ENCODE measurements around the gene VKORC1. TPM values are rescaled to one million over a fixed set of nuclear protein-coding genes. Genes with fewer than 3 reads are reported as not detected.

The VKORC1 gene
- total RNA-seq, 2 experiments from 2014 or later, result 66.0 to 66.1 TPM

DNA sequence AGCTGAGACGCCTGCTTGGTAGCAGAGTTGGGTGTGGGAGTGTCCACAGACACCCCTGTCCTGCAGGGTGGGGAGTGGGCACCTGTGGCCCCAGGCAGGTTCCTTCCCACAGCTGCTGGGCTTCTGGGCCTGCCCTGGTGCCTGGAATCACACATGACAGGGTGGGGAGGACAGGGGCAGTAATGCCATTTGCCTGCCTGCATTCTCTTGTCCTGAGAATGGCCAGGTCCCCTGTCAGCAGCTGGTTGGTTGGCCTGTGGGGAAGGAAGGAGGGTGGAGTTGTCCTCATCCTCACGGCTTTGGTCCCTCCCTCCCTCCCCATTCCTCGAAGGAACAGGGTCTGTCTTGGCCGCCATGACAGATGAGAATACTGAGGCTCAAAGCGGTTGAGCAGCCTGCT, 11.0 kb downstream of the VKORC1 start:
- H3K4me1 Mint-ChIP-seq, result peaks cover 11% of the 10 kb centered on the region
- ChIA-PET POLR2A (interaction anchor here (1.8 kb wide), 1 partner anchor 10 kb away, joined by 7 read pairs; the partner anchor contains the start of genes ZNF646 and ZNF668), CTCF (no interaction called here)
- no peak for DNase-seq
- no peak overlapping the region for H3K4me3 Mint-ChIP-seq
- H3K9me3 Mint-ChIP-seq, result no peaks in the 10 kb centered on the region
- H3K36me3 Mint-ChIP-seq (ENCODE audit: low read depth), result peaks cover 34% of the 10 kb centered on the region
- H3K27ac Mint-ChIP-seq, result no peak overlapping the region
- no peaks in the 10 kb centered on the region for H3K27me3 Mint-ChIP-seq

- CTCF ChIA-PET, result no interaction called here
- H3K36me3 Mint-ChIP-seq (ENCODE audit: low read depth), result peaks cover 39% of the 10 kb centered on the region
- DNase-seq, result no peak
- H3K27ac Mint-ChIP-seq, result no peak overlapping the region
- H3K27me3 Mint-ChIP-seq, result no peaks in the 10 kb centered on the region
- H3K4me3 Mint-ChIP-seq, result no peak overlapping the region
- no peaks in the 10 kb centered on the region for H3K9me3 Mint-ChIP-seq
- POLR2A ChIA-PET, result interaction anchor here (1.8 kb wide), 1 partner anchor 9 kb away, joined by 7 read pairs; the partner anchor contains the start of genes ZNF646 and ZNF668
- H3K4me1 Mint-ChIP-seq, result peaks cover 12% of the 10 kb centered on the region
These were observed 11.5 kb downstream of the VKORC1 start for GRCh38 chr16:31083081-31083480.

DNA sequence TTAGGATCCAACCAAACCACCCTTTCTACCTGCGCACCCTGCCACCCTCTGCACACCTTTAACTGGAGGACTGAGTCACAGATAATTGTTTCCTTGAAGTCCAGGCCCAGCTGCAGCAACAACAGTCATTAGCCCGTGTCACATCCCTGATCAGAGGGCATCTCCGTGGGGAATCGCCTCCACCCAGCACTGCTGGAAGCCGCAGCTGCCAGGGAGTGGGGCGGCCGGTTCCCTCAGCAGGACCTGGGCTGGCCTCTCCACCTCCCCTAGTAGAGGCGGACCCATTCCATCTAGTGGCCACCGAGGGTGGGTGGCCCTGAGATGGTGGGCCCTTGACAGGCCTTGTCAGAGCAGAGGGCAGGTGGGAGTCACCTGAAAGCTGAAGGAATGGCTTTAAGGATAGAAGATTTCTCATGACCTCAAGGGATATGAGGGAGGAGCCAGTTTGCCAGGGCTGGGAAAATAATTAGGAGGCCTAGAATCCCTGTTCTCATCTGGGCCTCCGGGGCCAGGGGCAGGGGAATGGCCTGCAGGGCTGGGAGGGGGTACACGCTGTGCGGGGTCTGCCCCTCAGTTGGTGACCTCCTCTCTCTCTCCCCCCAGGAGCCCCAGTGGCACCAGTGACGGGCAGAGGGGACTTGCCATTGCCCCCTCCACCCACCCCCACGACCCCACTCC, 12.1 kb downstream of the VKORC1 start:
- Mint-ChIP-seq H3K4me3 (no peak overlapping the region), H3K4me1 (peaks cover 13% of the 10 kb centered on the region), H3K9me3 (no peaks in the 10 kb centered on the region), H3K36me3 (ENCODE audit: low read depth) (peaks cover 45% of the 10 kb centered on the region), H3K27me3 (no peaks in the 10 kb centered on the region), H3K27ac (no peak overlapping the region)
- ChIA-PET POLR2A (no interaction called here), CTCF (no interaction called here)
- DNase-seq, result no peak

GRCh38 chr16:31081428-31082351, 12.9 kb downstream of the VKORC1 start:
- H3K9me3 Mint-ChIP-seq, result no peaks in the 10 kb centered on the region
- CTCF ChIA-PET, result no interaction called here
- no peak overlapping the region for H3K4me3 Mint-ChIP-seq
- peaks cover 53% of the 10 kb centered on the region for H3K36me3 Mint-ChIP-seq (ENCODE audit: low read depth)
- POLR2A ChIA-PET, result interaction anchor here (1.1 kb wide), 1 partner anchor 10 kb away, joined by 3 read pairs; no protein-coding TSS in a partner anchor
- no peak for DNase-seq
- H3K27ac Mint-ChIP-seq, result no peak overlapping the region
- no peaks in the 10 kb centered on the region for H3K27me3 Mint-ChIP-seq
- peaks cover 13% of the 10 kb centered on the region for H3K4me1 Mint-ChIP-seq

DNA sequence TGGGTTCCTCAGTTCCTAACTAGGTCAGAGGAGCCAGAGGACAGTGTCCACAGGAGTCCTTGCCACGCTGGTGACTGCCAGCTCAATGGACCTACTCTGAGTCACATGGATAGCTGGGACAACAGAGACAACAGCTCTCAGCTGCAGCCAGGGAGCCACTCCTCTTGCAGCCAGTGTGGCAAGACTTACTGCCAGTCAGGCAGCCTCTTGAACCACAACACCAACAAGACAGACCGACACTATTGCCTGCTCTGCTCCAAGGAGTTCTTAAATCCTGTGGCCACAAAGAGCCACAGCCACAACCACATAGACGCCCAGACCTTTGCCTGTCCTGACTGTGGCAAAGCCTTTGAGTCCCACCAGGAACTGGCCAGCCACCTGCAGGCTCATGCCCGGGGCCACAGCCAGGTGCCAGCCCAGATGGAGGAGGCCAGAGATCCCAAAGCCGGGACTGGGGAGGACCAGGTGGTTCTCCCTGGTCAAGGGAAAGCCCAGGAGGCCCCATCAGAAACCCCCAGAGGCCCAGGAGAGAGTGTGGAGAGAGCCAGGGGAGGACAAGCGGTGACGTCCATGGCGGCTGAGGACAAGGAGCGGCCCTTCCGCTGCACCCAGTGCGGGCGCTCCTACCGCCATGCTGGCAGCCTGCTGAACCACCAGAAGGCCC, 13.7 kb downstream of the VKORC1 start:
- H3K27me3 Mint-ChIP-seq, result no peaks in the 10 kb centered on the region
- no peak overlapping the region for H3K4me3 Mint-ChIP-seq
- no peak for DNase-seq
- H3K9me3 Mint-ChIP-seq, result no peaks in the 10 kb centered on the region
- CTCF ChIA-PET, result no interaction called here
- no peak overlapping the region for H3K27ac Mint-ChIP-seq
- peaks cover 56% of the 10 kb centered on the region for H3K36me3 Mint-ChIP-seq (ENCODE audit: low read depth)
- POLR2A ChIA-PET, result interaction anchor here (1.1 to 1.2 kb wide), 2 partner anchors 11 kb away, joined by 3 read pairs; no protein-coding TSS in a partner anchor
- peaks cover 19% of the 10 kb centered on the region for H3K4me1 Mint-ChIP-seq

DNA sequence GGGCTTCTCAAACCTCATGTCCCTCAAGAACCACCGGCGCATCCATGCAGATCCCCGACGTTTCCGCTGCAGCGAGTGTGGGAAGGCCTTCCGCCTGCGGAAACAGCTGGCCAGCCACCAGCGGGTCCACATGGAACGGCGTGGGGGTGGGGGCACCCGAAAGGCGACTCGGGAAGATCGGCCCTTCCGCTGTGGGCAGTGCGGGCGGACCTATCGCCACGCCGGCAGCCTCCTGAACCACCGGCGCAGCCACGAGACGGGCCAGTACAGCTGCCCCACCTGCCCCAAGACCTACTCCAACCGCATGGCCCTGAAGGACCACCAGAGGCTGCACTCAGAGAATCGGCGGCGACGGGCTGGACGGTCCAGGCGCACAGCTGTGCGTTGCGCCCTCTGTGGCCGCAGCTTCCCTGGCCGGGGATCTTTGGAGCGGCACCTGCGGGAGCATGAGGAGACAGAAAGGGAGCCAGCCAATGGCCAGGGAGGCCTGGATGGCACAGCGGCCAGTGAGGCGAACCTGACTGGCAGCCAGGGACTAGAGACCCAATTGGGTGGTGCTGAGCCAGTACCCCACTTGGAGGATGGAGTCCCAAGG, 14.5 kb downstream of the VKORC1 start:
- Mint-ChIP-seq H3K27ac (no peak overlapping the region), H3K27me3 (no peaks in the 10 kb centered on the region), H3K9me3 (no peaks in the 10 kb centered on the region), H3K4me3 (no peak overlapping the region), H3K4me1 (peaks cover 25% of the 10 kb centered on the region), H3K36me3 (ENCODE audit: low read depth) (peaks cover 54% of the 10 kb centered on the region)
- POLR2A ChIA-PET, result interaction anchor here (1.2 kb wide), 1 partner anchor 11 kb away, joined by 3 read pairs; no protein-coding TSS in a partner anchor
- no peak for DNase-seq
- CTCF ChIA-PET, result no interaction called here

- peaks cover 32% of the 10 kb centered on the region for H3K4me1 Mint-ChIP-seq
- DNase-seq, result no peak
- peaks cover 61% of the 10 kb centered on the region for H3K36me3 Mint-ChIP-seq (ENCODE audit: low read depth)
- no peak overlapping the region for H3K27ac Mint-ChIP-seq
- H3K4me3 Mint-ChIP-seq, result no peak overlapping the region
- POLR2A ChIA-PET, result interaction anchor here (1.2 kb wide), 1 partner anchor 12 kb away, joined by 3 read pairs; no protein-coding TSS in a partner anchor
- no peaks in the 10 kb centered on the region for H3K9me3 Mint-ChIP-seq
- CTCF ChIA-PET, result no interaction called here
- H3K27me3 Mint-ChIP-seq, result no peaks in the 10 kb centered on the region
These were observed 15.2 kb downstream of the VKORC1 start for GRCh38 chr16:31079342-31079944.

DNA sequence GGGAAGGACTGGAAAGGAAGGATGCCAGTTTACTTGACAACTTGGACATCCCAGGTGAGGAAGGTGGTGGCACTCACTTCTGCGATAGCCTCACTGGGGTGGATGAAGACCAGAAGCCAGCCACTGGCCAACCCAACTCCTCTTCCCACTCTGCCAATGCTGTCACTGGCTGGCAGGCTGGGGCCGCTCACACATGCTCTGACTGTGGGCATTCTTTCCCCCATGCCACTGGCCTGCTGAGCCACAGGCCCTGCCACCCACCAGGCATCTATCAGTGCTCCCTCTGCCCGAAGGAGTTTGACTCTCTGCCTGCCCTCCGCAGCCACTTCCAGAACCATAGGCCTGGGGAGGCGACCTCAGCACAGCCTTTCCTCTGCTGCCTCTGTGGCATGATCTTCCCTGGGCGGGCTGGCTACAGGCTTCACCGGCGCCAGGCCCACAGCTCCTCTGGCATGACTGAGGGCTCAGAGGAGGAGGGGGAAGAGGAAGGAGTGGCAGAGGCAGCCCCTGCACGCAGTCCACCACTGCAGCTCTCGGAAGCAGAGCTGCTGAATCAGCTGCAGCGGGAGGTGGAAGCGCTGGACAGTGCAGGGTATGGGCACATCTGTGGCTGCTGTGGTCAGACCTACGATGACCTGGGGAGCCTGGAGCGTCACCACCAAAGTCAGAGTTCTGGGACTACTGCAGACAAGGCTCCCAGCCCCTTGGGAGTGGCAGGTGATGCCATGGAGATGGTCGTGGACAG, 15.8 kb downstream of the VKORC1 start:
- no peak overlapping the region for H3K4me3 Mint-ChIP-seq
- ChIA-PET POLR2A (no interaction called here), CTCF (no interaction called here)
- no peaks in the 10 kb centered on the region for H3K9me3 Mint-ChIP-seq
- H3K36me3 Mint-ChIP-seq (ENCODE audit: low read depth), result peaks cover 60% of the 10 kb centered on the region
- H3K27me3 Mint-ChIP-seq, result no peaks in the 10 kb centered on the region
- H3K27ac Mint-ChIP-seq, result no peak overlapping the region
- no peak for DNase-seq
- H3K4me1 Mint-ChIP-seq, result peaks cover 32% of the 10 kb centered on the region

GRCh38 chr16:31077592-31078396, 16.8 kb downstream of the VKORC1 start:
- DNase-seq, result no peak
- Mint-ChIP-seq H3K4me1 (peaks cover 32% of the 10 kb centered on the region), H3K9me3 (no peaks in the 10 kb centered on the region), H3K27me3 (no peaks in the 10 kb centered on the region), H3K27ac (no peak overlapping the region), H3K4me3 (no peak overlapping the region), H3K36me3 (ENCODE audit: low read depth) (peaks cover 59% of the 10 kb centered on the region)
- POLR2A ChIA-PET, result interaction anchor here (0.8 to 1.0 kb wide), 2 partner anchors 8 to 103 kb away, joined by 3 read pairs; no protein-coding TSS in a partner anchor
- CTCF ChIA-PET, result no interaction called here

DNA sequence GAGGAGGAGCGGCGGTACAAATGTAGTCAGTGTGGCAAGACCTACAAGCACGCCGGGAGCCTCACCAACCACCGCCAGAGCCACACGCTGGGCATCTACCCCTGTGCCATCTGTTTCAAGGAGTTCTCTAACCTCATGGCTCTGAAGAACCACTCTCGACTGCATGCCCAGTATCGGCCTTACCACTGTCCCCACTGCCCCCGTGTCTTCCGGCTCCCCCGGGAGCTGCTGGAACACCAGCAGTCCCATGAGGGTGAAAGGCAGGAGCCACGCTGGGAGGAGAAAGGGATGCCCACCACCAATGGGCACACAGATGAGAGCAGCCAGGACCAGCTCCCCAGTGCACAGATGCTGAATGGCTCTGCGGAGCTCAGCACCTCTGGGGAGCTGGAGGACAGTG, 17.6 kb downstream of the VKORC1 start:
- Mint-ChIP-seq H3K9me3 (no peaks in the 10 kb centered on the region), H3K4me3 (no peak overlapping the region), H3K36me3 (ENCODE audit: low read depth) (peaks cover 59% of the 10 kb centered on the region), H3K4me1 (peaks cover 37% of the 10 kb centered on the region), H3K27me3 (no peaks in the 10 kb centered on the region), H3K27ac (no peak overlapping the region)
- POLR2A ChIA-PET, result interaction anchor here (0.8 to 1.0 kb wide), 2 partner anchors 9 to 103 kb away, joined by 3 read pairs; no protein-coding TSS in a partner anchor
- no peak for DNase-seq
- CTCF ChIA-PET, result no interaction called here

GRCh38 chr16:31076319-31076718, 18.3 kb downstream of the VKORC1 start:
- H3K27me3 Mint-ChIP-seq, result no peaks in the 10 kb centered on the region
- peaks cover 59% of the 10 kb centered on the region for H3K36me3 Mint-ChIP-seq (ENCODE audit: low read depth)
- ChIA-PET POLR2A (interaction anchor here (0.6 to 1.0 kb wide), 2 partner anchors 10 to 78 kb away, joined by 3 read pairs; no protein-coding TSS in a partner anchor), CTCF (no interaction called here)
- DNase-seq, result no peak
- peak overlapping the region; percentile 96 for H3K4me3 Mint-ChIP-seq
- peaks cover 43% of the 10 kb centered on the region for H3K4me1 Mint-ChIP-seq
- H3K9me3 Mint-ChIP-seq, result no peaks in the 10 kb centered on the region
- no peak overlapping the region for H3K27ac Mint-ChIP-seq
